ENCODE data around the gene MRPL43. TPM values are rescaled to one million over a fixed set of nuclear protein-coding genes. Genes with fewer than 3 reads are reported as not detected.

The MRPL43 gene
- total and polyA plus RNA-seq, 9 of the 15 experiments (the other 6 are each of a cell fraction or from before 2014, with no cell fraction given), result 15.1 to 63.7 (median 37.2) TPM

- TF ChIP-seq FIP1L1 (IDR thresholded peaks at IDR 0.05; ENCODE audit: low read depth, low read length, poor library complexity, severe bottlenecking), result no peak
- TF ChIP-seq ZBTB33 (CRISPR knock-in tag; IDR thresholded peaks at IDR 0.05), result 0 out of 2 replicates have a peak, but pooled peaks have one; percentile 28
- no peak for TF ChIP-seq PRMT5 (CRISPR knock-in tag; IDR thresholded peaks at IDR 0.05)
- no peak for TF ChIP-seq TRIM24 (IDR thresholded peaks at IDR 0.05)
- peak in 1 of 2 experiments; percentile 52; a peak in 1 of 4 replicates for TF ChIP-seq HDAC1 (IDR thresholded peaks at IDR 0.05)
- TF ChIP-seq CBFA2T3 (IDR thresholded peaks at IDR 0.05), result peak; percentile 48; the same call in 1 of the 2 replicates
- peak; percentile 51; the same call in 1 of the 2 replicates for TF ChIP-seq RB1 (IDR thresholded peaks at IDR 0.05; ENCODE audit: low read depth)
- TF ChIP-seq HMBOX1 (IDR thresholded peaks at IDR 0.05), result peak; percentile 39; the same call in 1 of the 2 replicates
- peak; percentile 47 to 51; a peak in 2 of 4 replicates for TF ChIP-seq MNT (conservative IDR thresholded peaks at IDR 0.05)
- peak; percentile 50; the same call in 1 of the 2 replicates for TF ChIP-seq ARID1B (IDR thresholded peaks at IDR 0.05)
- TF ChIP-seq RBM39 (optimal IDR thresholded peaks at IDR 0.05; ENCODE audit: low read depth, low read length), result no peak
- 0 out of 2 replicates have a peak, but pooled peaks have one; percentile 26 for TF ChIP-seq ZBTB7A (IDR thresholded peaks at IDR 0.05; ENCODE audit: borderline replicate concordance, control insufficient read depth, low read depth, low read length)
- peak; percentile 47 for TF ChIP-seq CTCFL (IDR thresholded peaks at IDR 0.05; ENCODE audit: borderline replicate concordance, insufficient read depth, low read depth, low read length, poor library complexity, severe bottlenecking)
- no peak for TF ChIP-seq ARID4B (CRISPR knock-in tag; IDR thresholded peaks at IDR 0.05)
Observed at GRCh38 chr10:101011517-101012423, 24.5 kb upstream of the MRPL43 start (continued).
